ENCODE measurements around the gene IL34.

IL34 gene

GRCh38 chr16:70676675-70677498 is 30.5 kb downstream of the IL34 start:
- no peak for DNase-seq (ENCODE audit: low read depth in 2 of 2)

DNA sequence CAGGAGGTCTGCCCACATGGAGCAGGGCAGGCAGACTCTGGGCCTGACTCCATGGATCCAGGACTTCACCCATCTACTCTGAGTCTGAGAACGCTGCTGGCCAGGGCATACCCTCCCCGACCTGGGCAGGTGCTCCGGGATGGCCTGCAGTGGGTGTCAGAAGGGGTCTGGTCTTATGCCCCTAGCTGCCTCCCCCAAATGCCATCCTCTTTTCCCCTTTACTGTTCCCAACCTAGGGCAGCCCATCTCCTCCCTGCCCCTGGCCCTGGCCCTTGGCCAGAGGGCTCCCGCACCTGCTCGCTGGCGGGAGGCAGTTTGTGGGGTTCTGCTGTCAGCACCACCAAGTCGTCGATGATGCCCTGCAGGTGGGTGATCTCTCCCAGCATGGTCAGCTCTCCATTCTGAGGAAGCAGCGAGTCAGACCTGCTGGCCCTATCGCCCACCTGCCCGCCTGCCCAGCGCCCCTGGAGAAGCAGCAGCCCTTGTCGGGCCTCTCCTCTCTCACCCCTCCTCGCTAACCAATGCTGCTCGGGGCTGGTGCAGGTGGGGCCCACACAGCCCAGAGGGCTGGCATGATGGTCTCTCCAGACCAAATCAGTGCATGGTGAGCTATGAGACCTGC is 31.3 kb downstream of the IL34 start:
- no peak for DNase-seq (ENCODE audit: low read depth in 2 of 2)

DNA sequence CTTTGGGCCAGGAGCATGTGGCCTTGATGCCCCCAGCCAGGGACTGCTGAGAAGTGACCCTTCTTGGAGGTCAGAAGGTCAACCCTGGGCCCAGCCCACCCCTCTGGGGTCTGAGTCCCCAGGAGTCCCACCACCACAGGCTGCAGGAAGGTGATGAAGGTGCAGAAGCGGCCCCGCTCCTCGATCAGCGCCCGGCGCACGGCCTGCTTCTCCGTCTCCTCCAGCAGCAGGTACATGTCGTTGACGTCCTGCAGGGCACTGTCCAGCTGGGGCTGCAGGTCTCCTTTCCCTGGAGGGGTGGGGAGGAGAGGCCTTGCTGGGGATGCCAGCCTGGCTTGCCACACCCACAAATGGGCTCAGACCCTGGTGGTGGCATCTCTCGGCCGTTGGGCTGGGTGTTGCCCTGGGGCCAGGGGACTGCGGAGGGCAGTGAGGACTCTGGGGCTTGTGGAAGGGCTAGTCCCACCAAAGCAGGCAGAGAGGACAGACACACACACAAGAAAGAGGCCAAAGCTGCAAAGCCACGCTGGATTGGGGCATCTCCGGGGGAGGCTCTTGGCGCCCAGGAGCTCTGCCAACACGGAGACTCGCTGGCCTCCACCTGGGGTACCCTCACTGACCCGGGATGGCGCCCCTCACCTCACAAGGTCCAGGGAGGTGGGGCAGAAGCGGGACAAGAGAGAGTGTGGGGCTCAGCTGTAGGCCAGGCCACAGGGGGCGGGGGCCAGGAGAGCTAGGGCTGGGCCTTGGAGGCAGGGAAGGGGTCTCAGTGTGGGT is 31.9 kb downstream of the IL34 start:
- DNase-seq (ENCODE audit: low read depth in 2 of 2), result no peak

GRCh38 chr16:70678898-70679670 is 32.7 kb downstream of the IL34 start:
- no peak for DNase-seq (ENCODE audit: low read depth in 2 of 2)

GRCh38 chr16:70679671-70680494 is 33.5 kb downstream of the IL34 start:
- DNase-seq (ENCODE audit: low read depth in 2 of 2), result peak in 1 of 2 donors; percentile 6

DNA sequence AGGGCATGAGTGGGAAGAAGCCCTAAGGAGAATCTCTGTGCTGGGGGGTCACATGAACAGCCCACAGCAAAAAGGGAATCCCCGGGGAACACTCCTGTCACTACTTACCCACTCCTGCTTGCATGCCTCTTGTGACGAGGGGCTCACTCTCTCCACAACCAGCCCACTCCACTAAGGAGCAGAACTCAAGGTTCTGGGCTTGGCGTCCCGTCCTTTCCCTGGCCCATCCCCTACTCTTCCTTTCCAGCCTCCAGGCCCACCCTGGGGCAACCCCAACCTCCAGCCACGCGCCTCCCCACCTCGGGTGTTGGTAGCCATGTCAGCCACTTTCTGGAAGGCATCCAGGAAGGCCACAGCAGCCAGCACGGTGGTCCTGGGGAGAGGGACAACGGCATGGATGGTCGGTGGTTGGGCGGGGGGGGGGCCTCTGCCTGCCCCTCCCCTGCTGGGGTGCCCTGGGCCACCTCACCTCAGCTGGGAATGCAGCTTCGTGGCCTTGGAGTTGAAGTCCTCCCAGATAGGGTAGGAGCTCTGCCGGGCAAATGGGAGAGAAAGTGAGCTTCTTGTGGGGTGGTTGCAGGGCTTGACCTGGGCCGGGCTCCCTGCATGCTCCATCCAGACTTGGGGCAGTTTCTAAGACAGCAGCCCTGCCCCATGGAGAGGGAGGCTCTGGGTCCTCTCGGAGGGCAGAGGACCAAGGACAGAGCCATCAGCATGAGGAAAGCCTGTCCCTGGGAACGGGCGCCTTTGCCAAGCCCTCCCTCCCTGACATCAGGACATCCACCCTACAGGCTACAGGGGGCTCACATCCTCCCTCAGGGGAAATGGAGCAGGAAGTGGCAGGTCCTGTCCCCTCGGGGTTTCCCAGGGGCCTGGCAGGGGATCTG is 34.4 kb downstream of the IL34 start:
- no peak for DNase-seq (ENCODE audit: low read depth in 2 of 2)

GRCh38 chr16:70681382-70682238 is 35.3 kb downstream of the IL34 start:
- no peak for DNase-seq (ENCODE audit: low read depth in 2 of 2)

- DNase-seq (ENCODE audit: low read depth in 2 of 2), result no peak
Observed at GRCh38 chr16:70682239-70683145, 36.1 kb downstream of the IL34 start.

GRCh38 chr16:70683146-70683944 is 37.0 kb downstream of the IL34 start:
- DNase-seq (ENCODE audit: low read depth in 2 of 2), result no peak

- DNase-seq (ENCODE audit: low read depth in 2 of 2), result no peak
Observed at GRCh38 chr16:70684146-70685060, 38.0 kb downstream of the IL34 start.

- no peak for DNase-seq (ENCODE audit: low read depth in 2 of 2)
Observed at GRCh38 chr16:70685061-70685937, 38.9 kb downstream of the IL34 start.

DNA sequence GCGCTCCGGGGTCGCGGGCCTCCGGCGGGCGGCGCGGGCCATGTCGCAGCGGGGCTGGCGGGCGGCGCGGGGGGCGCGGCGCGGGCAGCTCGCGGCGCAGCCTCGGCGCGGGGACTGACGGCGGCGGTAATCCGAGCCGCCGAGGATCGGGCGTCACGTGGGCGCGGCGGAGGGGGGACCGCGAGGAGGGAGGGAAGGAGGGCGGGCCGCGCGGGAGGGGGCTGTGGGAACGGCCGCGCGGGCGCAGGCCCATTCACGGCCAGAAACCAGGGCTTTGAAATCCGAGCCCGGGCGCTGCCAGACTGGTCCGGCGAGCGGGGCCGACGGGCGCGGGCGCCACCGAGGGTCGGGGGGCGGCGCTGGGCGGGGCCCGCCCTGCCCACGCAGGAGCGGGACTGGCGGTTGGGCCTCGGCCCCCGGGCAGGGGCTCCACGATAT is 39.6 kb downstream of the IL34 start, which contains the start of gene MTSS2:
MTSS2 (minus strand) TSS at position 116 of the 438 bp plus-strand sequence. CDS start 262 bp downstream, outside the sequence.
- DNase-seq (ENCODE audit: low read depth in 2 of 2), result peak in 1 of 2 donors; percentile 10

DNA sequence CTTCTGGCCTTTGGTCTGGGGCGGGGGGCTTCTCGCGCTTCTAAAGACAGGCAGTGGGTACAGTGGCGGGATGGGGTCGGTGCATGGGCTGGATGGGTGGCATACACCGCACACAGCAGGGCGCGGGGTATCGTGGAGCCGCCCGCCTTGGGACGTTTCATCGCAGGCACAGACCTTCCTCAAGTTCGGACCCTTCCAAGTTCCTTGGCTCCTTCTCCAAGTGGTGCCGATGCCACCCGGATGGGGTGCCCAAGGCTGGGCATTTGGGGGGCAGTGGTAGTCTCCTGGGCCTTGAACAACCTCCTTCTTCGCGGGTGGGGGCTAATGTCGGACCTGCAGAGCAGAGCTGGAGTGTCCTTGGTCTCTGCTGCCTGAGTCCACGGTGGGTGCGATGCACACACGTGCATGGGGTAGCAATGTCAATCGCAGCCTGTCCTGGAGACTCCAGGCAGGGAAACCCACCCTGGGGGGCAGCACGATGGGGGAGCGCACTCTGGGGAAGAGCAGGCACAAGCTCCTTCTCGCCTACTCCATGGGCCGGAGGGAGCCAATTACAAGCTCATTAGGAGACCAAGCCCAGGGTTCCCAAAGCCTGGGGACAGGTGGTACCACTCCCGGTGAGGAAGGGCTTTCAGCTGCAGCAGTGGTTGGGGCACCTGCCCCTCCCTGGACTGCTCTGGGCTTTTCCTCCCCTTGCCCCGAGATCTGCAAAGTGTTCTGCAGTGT is 40.2 kb downstream of the IL34 start:
- no peak for DNase-seq (ENCODE audit: low read depth in 2 of 2)

GRCh38 chr16:70687102-70687511 is 40.7 kb downstream of the IL34 start:
- DNase-seq (ENCODE audit: low read depth in 2 of 2), result no peak
